ENCODE data around the gene ELMO2. TPM values are rescaled to one million over a fixed set of nuclear protein-coding genes. Genes with fewer than 3 reads are reported as not detected.

The ELMO2 gene
- total RNA-seq, 1 donor from 2014 or later = 77.5 TPM

GRCh38 chr20:46415773-46416172 is 9.4 kb upstream of the ELMO2 start:
- Histone ChIP-seq H3K36me3 (no peaks in the 10 kb centered on the region), H3K27me3 (no peaks in the 10 kb centered on the region), H3K9me3 (no peaks in the 10 kb centered on the region), H3K4me1 (no peaks in the 10 kb centered on the region), H3K4me3 (no peak overlapping the region), H3K27ac (no peak overlapping the region)
- no peak for TF ChIP-seq CTCF (IDR thresholded peaks at IDR 0.05)
- DNase-seq (ENCODE audit: low spot score in 2 of 2) = no peak
- intact Hi-C loops (cut with DNase I) = no loop called here

GRCh38 chr20:46414608-46415007 is 8.2 kb upstream of the ELMO2 start:
- no peak for DNase-seq (ENCODE audit: low spot score in 2 of 2)
- intact Hi-C loops (cut with DNase I) = no loop called here
- Histone ChIP-seq H3K27me3 (no peaks in the 10 kb centered on the region), H3K4me1 (peaks cover 0 to 5% of the 10 kb centered on the region in 2 donors), H3K9me3 (no peaks in the 10 kb centered on the region), H3K36me3 (no peaks in the 10 kb centered on the region), H3K4me3 (no peak overlapping the region), H3K27ac (no peak overlapping the region)
- TF ChIP-seq CTCF (IDR thresholded peaks at IDR 0.05) = no peak

- H3K27ac ChIP-seq = no peak overlapping the region
- no peak for TF ChIP-seq CTCF (IDR thresholded peaks at IDR 0.05)
- H3K36me3 ChIP-seq = no peaks in the 10 kb centered on the region
- no peaks in the 10 kb centered on the region for H3K27me3 ChIP-seq
- H3K9me3 ChIP-seq = no peaks in the 10 kb centered on the region
- no peak for DNase-seq (ENCODE audit: low spot score in 2 of 2)
- H3K4me1 ChIP-seq = peaks cover 0 to 16% of the 10 kb centered on the region in 2 donors
- H3K4me3 ChIP-seq = no peak overlapping the region
- intact Hi-C loops (cut with DNase I) = no loop called here
Observed at GRCh38 chr20:46411637-46412036, 5.2 kb upstream of the ELMO2 start.

- Histone ChIP-seq H3K36me3 (no peaks in the 10 kb centered on the region), H3K27ac (no peak overlapping the region), H3K27me3 (no peaks in the 10 kb centered on the region), H3K4me1 (peaks cover 12 to 39% of the 10 kb centered on the region in 2 donors), H3K9me3 (no peaks in the 10 kb centered on the region), H3K4me3 (no peak overlapping the region)
- no peak for DNase-seq (ENCODE audit: low spot score in 2 of 2)
- intact Hi-C loops (cut with DNase I) = no loop called here
- no peak for TF ChIP-seq CTCF (IDR thresholded peaks at IDR 0.05)
Observed at GRCh38 chr20:46408281-46408731, 1.9 kb upstream of the ELMO2 start.

GRCh38 chr20:46407671-46407996 is 1.2 kb upstream of the ELMO2 start:
- Histone ChIP-seq H3K9me3 (no peaks in the 10 kb centered on the region), H3K27me3 (no peaks in the 10 kb centered on the region), H3K4me1 (peaks cover 17 to 46% of the 10 kb centered on the region in 2 donors), H3K36me3 (no peaks in the 10 kb centered on the region), H3K4me3 (peak overlapping the region in 1 of 2 donors; percentile 87), H3K27ac (peak overlapping the region in 1 of 2 donors; percentile 95)
- TF ChIP-seq CTCF (IDR thresholded peaks at IDR 0.05) = no peak
- DNase-seq (ENCODE audit: low spot score in 2 of 2) = no peak
- intact Hi-C loops (cut with DNase I) = no loop called here
